CD4-positive, alpha-beta T cell treated with Interleukin-21 for 1 hour (primary cell): ENCODE results near the gene SYNE1.

ENCODE experiments used
- DNase-seq: peaks from one replicate; pipeline ENCODE4 v3.0.0-alpha.2; 2020

SYNE1 gene

DNA sequence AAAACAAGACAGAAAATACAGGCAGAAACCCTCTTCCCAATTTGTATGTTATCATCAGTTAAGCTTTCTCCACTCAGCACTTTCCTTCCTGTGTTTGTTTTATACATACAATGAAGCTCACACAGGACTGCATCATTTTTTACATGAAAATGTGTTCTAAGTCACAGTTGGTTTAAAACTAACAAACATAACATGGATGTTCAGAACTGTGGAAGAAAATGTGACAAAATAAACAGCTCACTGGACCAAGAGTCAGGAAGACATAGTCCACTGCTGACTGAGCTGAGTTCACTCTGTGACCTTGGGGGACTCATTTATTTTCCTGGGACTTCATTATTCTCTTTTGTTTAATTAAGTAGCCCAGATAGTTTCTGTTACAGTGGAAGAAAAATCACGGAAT lies 331.5 kb downstream of the SYNE1 start:
- no peak for DNase-seq

DNA sequence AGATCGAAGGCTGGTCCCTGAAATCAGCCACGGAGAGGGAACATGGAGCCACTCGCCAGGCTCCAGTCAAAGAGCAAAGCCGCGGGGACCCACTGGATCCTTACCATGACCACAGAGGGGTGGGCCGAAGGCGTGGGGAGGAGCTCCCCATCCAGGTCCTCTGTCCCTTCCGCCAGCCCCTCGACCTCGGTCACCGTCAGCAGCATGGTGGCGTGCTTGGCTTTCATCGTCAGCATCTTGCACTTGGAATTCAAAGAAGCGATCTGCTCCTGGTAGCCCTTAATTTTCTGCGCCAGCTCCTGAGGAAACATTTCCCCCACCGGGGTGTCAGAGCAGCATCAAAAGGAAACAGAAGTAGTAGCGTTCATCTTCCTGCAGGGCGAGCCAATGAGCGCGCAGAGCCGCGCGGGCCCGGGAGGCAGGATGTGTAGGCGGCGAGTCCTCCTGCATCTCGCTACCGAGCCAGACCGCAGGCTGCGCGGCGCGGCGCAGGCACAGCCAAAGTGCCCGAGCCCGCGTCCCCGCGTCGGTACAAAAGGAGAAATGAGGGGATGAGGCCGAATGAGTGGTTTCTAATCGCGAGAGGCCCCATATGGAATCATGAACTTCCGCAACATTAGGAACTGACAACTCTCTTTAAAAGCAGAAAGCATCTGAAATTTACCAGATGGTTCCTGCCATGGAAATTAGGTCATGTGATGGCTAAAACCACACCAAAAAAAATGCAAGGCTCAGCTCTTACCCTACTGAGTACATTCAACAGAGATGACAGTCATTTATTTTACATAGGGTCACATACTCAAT lies 335.2 kb downstream of the SYNE1 start:
- peak; percentile 87 for DNase-seq

DNA sequence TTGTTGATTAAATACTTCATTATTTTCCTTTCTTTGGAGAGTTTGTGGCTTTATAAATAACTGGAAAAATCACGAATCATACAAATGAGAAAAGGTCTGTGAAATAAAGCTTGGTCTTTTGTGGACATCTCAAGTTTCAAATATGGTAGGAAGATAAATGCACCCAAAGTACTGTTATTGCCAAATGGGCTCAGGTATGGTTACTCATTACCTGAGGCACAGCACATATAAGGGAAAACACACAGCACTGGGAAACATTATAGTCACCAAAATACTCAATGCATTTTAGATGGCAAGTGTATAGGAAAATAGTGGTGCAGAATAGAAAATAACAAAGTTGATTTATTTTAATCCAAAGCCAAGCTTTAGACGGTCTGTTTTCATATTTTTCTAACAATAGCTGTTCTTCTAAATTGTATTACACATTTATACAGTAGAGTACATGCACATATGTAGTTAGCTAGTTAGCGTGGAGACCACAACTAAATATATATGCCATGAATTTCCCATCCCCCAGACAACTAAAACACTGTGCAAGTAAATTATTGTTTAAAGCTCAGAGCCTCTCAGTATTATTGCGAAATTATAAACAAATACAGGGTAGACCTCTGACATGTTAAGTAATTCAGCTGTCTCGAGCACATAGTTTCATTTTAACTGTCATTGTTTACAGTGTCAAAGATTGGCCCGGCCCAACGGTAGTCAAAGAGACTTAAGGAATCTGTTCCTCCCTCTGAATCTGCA lies 336.0 kb downstream of the SYNE1 start:
- DNase-seq: no peak

DNA sequence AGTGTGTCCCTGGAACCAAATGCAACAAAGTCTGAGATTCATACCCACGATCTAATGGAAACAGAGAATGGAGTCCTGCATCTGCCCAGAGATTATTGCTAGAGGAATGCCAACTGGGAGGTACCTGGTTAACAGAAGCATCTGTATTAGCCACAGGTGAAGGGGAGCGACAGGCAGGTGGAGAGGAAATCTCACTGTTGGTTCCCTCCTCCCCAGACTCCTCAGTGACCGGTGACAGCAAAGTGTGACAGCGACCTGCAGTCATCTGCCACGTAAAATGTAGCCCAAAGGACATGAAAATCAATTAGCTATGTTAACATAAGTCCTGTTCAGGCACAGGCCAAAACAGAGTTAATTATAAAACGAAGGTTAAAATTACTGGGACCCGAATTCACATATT lies 336.6 kb downstream of the SYNE1 start:
- peak; percentile 10 for DNase-seq

DNA sequence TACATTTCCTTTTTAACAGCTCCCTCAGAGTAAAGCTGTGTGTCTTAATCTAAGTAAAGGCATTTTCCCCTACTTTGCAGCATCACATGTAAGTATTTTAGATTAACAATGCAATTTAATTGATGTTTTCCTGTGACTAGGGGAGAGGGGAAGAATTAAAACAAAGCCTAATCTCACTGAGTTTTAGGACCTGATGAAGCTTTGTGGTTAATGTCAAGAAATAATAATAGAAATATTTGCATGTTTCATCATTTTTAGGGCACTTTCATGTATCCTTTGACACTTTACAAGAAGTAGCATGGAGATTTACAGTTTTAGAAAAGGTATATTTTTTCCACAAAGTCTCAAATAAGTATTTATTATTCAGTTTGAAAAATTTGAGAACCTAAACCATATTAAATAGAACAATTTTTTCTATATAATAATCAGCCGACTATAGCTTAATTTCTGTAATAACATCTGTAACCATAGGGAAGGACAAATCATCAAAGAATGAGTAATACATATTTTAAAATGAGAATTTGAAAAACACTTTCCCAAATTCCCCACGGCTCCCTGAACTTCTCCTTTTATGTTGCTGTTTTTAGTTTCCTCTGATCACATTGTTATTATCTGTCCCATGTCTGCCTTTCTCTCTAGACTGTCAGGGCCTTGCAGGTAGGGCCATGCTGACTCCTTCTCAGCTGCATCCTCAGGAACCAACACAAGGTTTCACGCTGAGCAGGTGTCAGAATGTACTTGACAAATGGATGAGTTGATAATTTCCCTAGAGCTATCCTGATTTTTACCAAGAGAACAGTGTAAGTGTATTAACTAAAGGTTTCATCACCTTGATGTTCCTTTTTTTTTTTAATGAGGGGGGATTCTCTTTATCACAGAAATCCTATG lies 338.1 kb downstream of the SYNE1 start:
- no peak for DNase-seq

DNA sequence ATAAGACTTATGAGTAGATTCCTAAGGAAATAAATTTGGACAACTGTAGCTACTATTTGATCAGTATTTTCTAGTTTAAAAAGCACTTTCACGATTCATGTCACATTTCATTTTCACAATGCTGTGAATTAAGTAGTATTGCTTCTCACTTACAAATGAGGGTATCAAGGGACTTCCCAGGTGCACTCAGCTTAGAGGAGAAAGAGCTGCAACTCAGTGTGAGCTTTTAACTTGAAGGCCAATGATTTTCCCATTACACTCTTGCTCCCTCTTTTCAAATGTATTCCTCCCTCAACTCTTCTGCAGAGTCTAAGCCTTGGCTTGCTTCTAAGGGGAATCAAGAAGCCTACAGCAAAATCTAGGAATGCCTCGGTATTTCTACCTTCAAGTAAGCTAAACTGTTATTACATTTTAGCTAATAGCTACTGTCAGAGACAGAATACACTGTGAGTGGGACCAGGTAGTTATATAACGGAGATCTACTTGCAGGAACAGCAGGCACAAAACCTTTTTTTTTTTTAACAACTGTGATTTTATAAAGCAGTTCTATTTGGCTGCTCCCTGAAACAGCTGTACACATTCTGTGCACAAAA lies 339.0 kb downstream of the SYNE1 start:
- DNase-seq: no peak

DNA sequence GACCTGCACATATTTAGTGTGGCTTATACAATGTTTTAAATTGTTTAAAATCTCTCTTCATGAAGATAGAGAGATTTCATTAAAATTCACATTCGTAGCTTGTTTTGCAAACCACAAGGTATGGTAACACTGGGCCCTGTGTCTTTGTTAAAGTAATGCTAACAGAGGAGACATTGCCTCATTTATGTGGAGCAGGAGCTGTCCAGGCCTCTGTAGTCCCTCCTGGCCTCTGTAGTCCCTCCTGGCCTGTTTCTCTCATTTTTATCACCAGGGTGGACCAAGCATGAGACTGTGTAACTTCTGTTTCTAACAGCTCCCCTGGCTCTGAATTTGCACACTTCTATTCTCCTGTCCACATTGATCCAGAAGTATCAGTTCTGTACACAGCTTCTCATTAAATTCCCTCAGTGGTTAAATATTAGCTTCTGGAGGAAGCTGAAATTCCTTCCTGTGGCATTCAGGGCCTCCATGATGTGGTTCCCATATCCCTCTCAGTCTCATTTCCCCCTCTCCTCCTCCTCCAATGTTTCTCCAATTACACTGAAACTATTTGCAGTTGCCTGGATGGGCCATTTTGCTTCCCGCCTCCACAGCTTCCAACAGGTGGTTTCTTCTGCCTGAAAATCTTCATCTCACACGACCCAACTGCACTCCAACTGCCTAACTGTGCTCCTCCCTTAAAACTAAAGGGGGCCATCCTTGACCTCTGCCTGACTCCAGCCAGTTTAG lies 340.4 kb downstream of the SYNE1 start:
- DNase-seq: no peak

DNA sequence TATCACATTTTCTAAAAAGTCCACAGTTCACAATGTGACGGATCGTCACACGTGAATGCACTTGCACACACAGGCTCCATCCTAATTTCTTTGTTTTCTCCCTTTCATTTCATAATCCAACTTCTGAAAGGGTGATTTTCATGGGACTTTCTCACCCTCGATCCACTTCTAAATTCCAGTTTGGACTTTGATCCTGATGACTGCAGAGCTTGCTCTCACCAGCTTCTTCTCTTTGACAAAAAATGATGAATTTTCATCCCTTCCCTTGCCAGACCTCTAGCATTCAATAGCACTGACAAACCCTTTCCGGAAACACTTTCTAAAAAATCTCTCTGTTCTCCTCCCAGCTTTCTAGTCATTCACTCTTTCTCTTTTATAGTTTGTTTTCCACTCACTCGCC lies 341.2 kb downstream of the SYNE1 start:
- DNase-seq: no peak

DNA sequence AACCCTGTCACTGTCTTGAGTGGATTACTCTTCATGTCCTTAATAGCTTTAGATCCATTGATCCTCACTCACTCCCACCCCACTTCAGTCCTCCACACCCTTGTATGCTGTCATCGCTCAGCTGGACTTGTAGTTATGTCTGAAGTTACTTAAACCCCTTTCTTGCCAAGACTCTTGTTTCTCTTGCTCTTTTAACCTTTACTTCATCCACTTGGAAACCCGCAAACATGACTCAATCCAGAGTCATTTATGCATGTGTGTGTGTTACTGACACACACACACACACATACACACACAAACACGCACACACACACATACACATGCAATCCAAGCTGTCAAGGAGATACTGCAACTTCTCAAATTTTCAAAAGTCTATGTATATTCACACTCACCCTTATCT lies 341.8 kb downstream of the SYNE1 start:
- no peak for DNase-seq

DNA sequence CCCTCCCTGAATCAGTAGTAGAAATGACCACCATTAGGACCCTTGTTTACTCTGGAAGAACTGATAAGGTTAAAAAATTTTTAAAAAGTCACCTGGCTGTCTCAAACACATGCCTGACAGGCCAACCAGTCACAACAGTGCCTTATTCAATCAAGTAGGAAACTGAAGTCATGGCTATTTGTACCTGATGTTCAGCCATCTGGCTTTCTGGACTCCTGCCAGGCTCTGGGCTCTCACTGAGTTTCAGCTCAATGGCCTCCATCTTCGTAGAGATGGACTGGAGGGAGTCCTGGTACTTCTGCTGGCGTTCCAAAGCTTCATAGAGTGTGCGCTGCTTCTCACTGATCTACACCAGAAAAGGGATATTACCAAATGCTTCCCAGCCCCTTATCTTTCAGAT lies 343.8 kb downstream of the SYNE1 start:
- no peak for DNase-seq

DNA sequence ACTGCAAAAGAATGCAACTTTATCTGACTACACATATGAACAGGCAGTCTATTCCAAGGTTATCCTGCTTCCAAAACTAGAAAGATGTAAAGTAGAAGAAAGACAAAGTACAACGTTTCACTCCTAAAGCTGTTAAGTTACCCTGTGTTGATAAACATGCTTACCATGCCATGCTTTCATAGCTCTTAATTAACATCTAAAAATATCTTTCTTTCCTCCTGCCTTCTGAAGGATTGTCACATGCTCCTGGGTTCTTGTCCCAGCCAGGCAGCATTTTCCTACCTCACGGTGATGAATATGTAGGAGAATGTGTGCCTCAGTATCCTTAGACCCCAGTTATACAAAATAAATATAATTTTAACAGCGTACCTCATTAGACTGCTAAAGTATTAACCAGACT lies 344.6 kb downstream of the SYNE1 start:
- DNase-seq: no peak

DNA sequence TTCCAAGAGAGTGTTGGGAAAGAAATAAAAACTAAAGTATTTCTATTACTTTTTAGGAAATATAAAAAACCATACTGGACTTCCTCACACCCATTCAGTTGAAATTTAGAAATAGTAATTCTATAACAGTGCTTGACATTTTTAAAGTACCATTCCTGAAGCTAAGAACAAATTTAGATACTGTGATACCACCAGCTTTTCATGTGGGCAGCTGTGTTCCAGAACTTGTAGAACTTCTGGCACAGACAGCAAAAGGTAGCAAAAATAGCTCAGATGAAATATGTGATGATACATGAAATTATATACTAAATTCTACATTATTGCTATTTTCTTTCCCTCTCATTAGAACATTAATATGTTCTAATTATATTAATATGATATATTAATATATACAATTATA lies 346.5 kb downstream of the SYNE1 start:
- DNase-seq: no peak

DNA sequence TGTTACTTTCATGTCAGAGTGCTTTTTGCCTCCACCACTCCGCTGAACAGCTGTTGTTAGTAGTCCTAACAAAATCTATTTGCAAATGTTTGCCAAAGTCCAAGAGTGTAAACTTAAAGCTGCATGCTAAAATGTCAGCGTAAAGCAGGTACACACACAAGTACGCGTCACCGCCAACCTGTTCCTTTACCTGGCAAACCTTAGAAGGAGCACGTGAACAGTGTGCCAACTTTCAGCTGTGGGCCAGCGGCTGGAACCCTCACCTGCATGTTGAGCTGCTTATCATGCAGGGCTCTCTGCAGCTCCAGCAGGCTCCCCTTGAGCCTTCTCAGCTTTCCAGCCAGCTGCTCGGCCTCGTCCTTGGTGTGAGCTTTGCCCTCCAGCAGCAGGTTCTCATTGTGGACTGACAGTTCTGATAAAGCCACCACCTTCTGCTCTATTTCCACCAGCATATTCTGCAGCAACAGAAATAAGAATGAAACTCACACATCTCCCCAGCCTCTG lies 359.3 kb downstream of the SYNE1 start:
- no peak for DNase-seq

DNA sequence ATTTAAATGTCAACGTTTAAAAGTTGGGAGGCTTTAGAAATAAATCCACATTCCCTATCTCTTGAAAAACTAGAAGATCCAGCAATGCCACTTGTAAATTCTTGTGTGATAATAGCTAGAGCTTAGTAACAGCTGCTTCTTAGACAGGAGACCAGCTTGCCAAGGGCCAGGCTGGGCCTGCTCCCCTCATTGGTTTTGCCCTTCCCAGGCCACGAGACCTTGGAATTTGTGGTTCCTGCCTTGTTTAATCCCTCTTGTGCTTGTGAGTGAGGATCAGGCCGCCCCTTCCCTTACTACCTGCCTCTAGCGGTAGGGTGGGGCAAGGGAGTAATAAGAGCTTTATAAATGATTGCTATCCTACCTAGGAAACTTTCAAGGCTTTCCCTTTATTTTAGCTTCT lies 363.5 kb downstream of the SYNE1 start:
- DNase-seq: no peak

DNA sequence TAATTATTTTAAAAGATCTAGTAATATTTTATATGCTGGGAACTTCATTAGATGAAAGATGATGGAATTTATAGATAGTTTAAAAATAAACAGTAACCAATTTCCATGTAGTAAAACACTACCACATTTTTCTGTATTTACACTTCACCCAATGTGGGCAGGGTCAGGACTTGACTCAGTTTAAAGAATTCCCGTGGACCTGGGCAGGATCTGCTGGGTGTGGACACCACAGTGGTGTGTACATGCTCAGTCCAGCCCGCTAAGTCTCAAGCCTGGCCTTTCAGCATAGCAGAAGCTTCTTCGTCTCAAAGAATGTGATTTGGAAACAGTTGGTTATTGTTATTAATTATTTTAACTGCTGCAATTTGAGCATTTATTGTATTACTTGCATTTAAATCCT lies 364.2 kb downstream of the SYNE1 start:
- no peak for DNase-seq

DNA sequence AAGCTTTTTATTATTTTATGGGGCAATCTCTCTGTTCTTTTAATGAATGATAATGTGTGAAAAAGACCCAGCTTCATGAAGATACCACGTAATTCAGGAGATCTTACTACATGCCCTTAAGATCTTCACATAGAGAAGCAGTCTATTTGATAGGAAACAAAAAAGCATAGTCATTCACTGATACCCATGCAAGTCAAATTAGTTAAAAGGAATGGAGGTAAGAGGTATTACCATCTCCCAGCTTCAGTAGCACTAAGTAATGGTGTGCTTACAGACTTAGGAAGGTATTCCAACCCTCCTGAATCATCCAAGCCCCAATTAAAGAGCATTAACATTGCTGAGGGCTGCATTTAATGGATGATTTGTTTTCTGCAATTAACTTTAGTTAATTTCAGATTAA lies 364.7 kb downstream of the SYNE1 start:
- no peak for DNase-seq

DNA sequence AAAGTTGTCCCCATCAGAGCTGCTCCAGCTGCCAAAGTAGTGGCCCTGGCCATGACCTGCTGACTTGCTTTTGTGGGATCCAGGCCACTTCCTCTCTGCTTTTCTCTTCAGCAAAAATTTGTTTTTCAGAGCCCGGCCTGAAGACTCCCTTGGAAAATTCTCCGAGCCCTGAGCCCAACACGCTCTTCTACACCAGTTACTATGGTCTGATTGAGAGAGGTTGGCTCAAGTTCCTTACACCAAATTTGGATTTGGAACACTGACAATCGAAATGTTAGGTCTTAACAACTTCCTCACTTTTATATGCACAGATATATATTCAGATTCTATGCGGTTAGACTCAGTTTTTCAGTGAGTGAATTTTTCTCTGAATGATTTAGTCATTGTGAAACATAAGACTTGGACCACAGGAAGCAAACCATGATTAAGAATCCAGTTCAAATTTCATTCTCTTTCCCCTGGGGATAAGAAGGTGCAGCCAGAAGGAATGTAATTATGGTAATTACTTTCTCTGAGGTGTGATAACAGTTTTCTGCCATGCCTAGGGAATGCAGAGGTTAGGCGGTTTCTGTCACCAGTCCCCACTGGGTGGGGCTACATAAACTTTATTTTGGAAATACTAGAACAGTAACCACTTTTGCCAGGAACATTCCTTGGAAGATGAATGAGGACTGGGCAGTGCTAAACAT lies 365.2 kb downstream of the SYNE1 start:
- DNase-seq: no peak

DNA sequence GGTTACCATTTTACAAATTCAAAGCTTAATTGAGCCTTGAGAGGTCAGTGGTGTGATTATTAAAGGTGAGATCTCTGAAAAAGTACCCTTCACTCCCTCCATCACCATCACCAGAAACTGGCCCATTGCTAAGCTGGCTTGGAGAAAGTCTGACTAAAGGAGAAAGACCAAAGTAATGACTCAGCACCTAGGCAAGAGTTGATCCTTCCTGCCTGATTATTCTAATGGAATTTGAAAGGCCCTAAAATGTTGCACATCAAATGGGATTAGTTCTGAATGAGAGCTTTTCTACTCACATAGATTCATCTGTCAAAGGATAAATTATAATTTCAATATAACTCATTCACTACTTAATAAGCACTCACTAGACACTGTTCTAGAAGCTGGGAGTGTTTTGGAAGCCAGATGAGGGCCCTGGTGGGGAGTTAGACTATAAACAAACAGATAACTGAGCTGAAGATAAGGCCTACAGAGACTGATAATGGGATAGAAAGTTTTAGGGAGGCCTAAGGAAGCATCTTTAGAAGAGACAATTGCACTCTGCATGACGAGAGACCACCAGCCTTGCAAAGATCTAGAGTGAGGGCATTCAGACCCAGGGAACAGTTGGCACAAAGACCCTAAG lies 366.7 kb downstream of the SYNE1 start:
- no peak for DNase-seq

DNA sequence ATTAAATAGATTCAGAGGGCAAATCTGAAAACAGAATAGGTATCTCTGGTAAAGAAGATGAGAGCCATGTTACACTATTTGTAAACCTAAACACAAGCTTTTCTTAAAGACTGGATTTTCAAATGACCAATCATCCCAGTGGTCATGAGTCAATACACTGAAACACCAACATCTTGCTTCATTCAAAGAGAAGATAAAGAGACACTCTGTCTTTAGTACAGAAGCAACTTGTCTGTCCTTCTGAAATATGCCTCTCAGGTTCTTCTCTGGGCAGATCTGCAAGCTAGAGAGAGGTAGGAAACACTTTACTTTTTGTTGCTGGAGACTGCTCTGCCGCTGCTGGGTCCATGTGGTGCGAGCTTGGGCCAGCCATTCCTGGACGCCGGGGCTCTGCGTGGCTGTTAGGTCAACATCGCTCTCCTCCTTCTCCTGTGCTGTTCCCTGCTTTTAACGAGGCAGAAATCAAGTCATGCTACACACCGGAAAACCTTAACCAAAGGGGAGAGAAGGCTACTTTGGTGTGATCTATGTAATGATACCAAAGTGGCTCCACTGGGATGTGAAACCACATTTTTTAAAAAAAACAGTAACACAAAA lies 368.2 kb downstream of the SYNE1 start:
- DNase-seq: no peak

DNA sequence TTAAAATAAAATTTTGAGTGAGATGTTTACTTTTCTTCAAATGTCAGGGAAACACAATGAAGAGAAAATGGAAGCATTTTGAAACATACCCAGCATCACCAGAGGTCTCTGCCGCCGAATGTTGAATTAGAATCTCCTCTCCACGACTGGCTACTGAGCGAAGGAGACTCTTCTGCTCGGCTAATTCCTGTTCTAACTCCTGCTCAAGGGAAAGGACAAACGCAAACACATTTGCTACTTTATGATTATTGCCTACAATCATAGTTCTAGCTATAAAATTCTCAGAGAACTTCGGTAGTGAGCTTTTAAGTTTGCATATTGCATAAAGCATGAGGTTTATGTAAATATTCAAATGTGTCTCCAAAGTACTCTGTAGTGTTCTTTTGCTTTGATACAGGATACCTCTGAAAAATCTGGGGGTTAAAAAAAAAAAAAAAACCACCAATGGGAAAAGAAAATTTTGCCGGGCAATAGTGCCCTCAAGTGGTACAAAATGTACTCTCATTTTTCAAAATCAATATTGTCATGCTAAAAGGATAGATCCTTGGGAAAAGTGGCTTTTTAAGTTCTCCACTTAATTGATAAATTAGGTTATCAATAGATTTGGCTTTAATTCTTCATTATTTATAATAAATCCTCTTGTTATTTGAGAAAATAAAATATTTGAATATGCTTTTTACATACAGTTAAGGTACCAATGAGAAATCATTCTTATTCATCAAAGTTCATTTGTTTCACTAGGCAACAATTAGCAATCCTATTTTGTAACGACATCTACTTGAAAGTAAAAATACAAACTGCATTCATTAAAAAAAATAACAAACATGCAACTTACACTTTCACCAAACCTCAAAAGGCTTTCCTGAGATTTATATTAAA lies 369.0 kb downstream of the SYNE1 start:
- peak; percentile 41 for DNase-seq
